Medulla oblongata (tissue), 1 donor: ENCODE results near the gene ASAP2.
"Not testable (repeated sequence)": the region's sequence is repeated elsewhere in the genome, so short reads cannot be mapped to it uniquely, and the experiment has no call there.

Experiments used
- DNase-seq: peaks from one replicate; pipeline ENCODE4 v3.0.0-alpha.2; 2015; ENCODE audit errors: extremely low spot score

ASAP2 gene

DNA sequence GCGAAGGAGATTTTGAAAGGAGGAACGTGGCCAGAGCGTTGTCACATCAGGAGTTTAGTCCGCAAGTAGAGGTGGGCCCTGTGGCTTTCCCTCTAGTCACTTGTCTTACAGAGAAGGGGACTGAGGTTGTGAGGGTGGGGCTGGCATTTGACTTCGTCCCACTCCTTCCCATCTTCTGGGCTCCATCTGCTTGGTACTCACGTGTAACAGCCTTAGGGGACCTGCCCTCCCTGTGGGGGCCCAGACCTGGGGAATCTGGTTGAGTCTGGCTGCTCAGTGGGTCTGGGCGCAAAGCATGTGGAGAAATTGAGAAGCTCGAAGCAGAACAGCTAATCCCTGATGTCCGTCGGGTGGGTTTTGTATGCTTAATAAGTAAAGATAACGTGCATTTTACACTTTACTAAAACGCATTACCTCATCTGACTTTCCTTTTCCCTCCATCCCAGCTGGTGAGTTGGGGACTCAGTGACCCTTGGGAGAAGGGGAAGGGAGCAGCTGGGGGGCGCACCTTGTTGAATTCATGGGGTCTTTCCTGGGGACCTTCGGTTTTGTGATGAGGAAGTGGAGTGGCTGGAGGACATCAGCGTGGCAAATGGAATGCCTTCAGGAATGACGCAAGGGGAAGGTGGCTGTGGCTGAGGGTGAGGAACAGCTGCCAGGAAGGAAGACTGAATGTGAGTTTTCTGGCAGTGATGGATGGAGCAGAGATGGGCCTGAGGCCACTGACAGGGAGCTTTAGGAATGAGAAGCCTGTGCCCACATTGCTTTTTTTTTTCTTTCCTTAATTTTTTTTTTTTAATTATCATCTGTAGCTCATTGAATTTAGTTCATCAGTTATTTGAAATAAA, 44.8 kb downstream of the ASAP2 start:
- no peak for DNase-seq

DNA sequence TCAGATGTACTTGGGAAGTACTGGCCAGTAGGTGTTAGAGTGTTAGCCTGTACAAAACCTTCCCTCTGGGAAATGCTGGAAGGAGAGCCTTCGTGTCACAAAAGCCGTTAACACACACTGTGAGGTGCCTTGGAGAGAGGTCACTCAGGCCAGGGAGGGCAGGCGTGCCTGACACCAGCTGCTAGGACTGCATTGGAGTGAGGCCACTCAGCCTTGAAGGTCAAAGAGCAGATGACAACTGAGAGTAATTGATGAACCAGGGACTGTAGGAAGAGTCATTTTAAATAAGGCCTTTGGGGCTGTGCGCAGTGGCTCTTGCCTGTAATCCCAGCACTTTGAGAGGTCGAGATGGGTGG, 45.4 kb downstream of the ASAP2 start:
- DNase-seq, result no peak

DNA sequence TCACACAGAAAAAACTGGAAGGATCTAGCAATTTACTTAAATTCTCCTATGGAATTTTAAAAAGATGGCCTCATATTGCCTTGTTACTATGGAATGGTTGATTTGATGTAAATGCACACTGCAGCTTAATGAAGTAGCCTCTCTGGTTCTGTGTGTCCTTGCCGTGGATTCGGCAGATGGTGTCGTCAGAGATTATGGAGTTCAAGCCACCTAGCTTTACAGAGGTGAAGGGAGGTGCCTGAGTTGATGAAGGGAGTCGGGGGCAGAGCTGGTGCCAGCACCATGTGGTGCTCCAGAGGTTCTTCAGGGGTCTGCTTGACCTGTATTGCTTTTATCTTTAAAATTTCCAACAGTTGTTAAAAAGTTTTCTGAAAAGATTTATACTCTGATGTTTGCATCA, 48.8 kb downstream of the ASAP2 start:
- no peak for DNase-seq

DNA sequence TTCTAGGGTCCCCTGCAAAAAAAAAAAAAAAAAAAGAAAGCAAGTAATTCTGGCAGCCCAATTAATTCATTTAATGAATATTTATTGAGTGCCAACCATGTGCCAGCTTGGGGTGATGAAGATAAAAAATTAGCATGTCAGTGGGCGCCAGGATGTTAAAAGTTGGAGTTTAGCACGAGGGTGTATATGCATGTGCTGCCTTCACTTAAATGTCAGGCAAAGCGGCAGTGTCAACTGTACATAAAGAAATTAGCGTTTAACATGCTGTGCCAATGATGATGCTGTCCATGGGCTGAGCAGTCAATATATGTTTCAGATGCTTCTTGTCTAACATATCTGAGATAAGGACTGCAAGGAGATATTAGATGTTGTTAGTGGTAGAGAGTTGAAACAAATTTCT, 49.5 kb downstream of the ASAP2 start:
- DNase-seq, result no peak

DNA sequence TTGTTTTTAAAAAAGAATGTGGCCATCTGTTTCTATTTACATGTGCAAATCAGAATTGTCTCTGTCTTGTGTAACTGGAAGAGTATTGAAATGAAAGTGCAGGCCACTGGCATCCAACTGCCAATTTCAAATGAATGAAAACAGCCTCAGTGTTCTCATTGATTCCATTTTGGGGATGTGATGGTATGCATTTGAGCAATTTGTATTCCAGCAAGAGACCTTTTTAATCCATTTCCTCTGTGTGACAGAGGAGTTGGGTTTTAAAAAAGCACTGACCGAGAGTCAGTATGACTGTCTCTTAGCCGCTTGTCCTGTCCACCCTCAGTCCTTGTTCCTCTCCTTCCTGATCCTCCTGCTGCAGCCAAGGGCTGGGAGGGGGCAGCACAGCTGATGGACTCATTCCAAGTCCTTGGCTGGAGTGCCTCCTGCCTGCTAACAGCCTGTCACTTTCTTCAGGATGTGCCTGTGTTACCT, 50.0 kb downstream of the ASAP2 start:
- DNase-seq, result peak; percentile 54

DNA sequence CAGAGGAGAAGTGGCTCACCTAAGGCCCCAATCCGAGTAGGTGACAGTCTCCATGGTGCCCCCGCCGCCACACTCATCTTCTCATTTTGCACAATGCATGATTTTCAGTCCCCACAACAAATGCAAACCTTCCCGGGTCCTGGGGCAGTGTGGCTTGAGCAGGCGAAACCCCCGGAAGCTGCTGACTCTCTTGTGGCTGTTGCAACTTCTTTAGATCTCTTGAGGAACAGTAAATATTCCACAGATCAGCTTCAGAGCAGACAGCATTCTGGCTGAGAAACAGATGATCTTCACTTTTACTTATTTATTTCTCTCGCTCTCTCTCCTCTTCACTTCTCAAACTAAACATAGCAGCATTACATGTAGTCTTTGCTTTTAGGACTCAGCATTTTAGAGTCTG, 51.9 kb downstream of the ASAP2 start:
- no peak for DNase-seq

DNA sequence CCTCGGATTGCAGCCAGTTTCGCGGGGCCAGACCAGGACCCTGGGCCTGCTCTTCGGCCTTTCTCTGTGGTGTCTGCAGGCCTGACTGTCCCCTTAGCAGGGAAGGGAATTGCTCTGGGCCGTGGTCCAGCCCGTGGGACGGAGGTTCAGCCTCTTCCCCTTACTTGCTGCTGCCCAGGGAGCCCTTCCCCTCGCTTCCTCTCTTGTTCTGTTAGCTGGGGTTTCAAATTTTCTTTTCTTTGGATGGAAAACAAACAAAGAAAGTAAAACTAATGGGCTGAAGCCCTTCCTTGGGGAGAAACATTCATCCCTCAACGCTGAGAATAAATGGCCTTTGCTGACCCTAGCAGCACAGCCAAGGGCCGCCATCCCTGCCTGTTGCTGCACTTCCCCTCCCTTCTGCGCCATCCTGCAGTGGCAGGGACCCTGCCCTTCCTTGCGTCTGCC, 52.4 kb downstream of the ASAP2 start:
- DNase-seq, result peak; percentile 56

DNA sequence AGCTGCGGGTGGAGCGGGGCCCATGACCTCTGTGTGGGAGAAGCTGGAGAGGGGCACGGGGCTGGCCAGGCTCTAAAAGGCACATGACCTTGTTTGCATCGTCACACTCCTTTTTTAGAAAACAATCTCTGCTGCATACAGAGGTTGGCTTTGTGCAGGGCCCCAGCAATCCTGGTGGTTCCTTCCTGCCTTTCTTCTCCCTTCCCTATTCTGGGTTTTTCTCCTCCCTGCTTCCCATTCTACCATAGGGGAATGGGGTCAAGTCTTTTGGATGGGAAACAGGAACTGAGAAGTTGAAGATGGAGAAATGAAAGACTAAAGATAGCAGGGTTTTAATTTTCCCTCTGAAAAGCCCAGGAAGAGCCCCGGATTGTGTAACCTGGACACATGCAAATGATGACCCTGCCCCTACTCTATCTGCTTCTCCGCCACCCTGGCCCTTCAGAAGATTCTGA, 53.9 kb downstream of the ASAP2 start:
- DNase-seq, result peak; percentile 63

DNA sequence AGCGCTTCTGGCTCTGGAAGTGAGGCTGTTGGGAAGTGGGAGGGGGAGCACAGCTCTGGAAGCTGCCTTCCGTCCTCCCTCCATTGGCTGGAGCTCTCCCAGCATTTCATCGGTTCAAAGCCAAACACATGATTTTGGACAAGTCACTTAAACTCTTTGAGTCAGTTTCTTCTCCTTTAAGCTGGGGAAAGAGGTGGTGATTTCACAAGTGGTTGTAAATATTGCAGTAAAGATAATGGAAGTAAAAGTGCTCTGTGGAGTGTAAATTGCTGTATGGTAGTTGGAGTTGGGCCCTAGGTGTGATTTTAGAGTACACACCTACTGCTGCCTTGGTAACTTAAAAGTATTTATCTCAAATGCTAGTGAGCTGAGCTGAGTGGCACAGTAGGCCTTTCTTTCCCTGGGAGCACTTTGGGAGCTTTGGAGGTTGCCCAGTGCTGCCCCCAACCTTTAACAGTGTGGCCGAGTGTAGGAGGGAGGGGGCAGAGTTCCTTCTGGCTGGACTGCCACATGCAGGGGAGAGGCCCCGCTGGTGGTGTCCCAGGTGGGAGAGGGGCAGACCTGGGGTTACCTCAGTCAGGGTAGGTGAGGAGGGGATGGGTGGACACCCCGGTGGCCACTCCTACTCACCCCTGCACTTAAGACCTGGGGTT, 54.7 kb downstream of the ASAP2 start:
- DNase-seq, result peak; percentile 75

DNA sequence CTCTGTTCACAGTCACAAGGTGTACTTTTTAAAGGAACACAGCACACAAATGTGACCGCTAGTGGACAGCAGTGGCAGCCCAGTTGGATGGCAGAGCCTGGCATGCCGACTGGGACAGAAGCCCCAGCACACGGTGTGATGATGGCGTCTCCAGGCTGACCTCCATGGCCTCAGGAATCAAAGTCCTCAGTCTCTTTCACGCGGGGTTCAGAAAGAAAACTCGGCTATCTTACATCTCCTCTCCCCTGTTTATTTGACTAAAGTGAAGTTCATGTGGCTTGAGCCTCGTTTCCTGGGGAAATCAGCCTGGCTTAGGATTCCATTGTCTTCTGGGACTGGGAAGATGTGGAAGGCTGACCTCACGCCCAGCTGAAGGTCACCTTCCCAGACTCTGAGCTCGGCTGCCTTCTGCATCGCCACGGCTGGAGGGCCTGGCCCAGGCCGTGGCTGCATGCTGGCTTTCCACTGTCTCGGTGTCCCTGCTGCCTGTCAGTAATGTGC, 56.1 kb downstream of the ASAP2 start:
- DNase-seq, result peak; percentile 61

DNA sequence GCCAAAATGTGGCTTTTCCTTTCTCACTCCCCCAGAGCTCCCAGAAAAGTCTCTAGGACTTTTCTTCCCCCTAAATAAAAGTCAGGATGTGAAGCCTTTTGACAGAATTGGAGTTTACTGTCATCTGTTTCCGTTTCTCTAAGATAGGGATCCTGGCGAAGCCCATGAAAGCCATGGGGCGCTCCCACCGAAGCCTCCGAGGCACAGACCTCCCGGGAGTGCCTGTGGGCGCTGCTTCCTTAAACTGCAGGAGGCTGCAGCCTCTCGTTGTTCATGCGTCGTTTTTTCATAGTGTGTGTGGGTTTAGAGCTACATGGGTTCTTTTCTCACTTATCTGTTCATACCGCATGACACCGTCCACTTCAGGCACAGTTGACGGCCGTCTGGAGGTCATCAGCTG, 56.8 kb downstream of the ASAP2 start:
- no peak for DNase-seq

DNA sequence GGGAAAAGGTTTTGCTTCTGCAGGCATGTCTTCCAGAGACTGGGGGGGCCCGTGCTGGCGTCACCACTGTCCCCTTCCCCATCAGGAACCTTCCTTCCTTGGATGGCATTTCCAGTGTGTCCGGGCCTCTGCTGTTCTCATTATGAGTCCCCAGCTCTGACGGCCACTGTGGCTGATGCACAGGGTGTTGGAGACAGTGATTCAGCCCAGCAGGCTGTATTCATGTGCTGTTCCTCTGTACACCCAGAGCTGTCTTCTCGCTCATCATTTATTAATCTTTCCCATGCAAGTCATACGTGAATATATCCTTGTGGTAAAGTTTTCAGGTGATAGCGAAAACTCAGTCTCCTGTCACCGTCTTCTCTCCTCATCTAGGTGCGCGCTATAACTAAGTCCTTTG, 57.7 kb downstream of the ASAP2 start:
- DNase-seq, result no peak

DNA sequence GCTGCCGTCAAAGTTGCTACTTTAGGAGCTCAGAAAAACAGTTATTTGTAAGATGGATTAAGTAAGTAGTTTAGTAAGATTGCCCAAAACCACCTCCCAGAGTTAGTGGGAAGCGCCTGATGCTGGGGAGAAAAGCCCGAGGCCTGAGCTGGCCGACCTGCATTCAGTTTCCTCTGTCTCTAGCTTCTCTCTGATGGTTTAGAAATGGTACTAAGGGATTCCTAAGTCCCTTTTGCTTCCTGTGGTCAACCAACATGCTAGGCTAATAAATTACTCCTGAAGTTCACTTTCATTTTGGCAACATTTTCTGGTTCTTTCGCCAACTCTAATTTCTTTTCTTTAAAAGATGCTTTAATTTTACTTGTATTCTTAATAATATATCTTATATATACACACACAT, 60.1 kb downstream of the ASAP2 start:
- no peak for DNase-seq

DNA sequence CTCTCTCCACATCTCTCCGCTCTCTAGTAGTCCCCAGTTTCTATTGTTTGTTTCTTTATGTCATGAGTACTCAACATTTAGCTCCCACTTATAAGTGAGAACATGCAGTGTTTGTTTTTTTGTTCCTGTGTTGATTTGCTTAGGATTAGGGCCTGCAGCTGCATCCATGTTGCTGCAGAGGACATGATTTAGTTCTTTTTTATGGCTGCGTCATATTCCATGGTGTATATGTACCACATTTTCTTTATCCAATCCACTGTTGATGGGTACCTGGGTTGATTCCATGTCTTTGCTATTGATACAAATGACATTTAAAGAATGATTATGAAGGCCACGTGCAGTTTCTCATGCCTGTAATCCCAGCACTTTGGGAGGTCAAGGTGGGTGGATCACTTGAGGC, 60.7 kb downstream of the ASAP2 start:
- not testable (repeated sequence) for DNase-seq

DNA sequence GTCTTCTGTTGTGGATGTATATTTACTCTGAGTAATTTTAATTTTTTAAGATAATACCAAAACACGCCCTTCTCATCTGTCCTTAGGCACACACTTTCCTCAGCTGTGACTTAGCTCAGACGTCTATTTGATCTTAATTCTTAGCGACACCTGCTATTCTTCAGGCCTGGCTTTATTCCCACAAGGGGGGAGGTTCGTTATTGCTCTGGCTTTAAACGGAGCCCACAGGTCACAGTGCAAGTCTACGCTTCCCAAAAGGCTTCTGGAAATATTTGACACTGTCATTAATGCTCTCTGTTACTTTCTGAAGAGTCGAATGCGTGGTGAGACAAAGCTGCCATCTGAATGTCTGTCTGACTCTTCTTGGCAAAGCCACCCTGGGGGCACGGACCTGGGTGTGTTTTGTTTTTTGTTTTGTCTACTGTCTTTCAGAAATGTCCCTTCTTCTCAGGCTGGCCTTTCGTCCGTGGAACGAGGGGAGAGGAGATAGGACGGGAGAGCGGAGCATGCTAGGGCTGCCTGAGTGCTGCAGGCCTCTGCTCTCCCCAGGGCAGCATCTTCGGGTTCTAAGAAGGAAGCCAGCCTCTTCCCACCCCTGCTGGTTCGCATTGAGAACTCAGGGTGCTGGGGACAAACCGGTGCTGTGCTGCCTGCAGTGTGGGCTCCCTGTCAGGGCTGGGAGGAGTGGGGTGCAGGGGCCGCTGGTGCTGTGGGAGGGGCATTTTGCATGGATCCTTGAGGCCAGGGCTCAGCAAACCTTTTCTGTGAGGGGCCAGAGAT, 61.9 kb downstream of the ASAP2 start:
- DNase-seq, result no peak

DNA sequence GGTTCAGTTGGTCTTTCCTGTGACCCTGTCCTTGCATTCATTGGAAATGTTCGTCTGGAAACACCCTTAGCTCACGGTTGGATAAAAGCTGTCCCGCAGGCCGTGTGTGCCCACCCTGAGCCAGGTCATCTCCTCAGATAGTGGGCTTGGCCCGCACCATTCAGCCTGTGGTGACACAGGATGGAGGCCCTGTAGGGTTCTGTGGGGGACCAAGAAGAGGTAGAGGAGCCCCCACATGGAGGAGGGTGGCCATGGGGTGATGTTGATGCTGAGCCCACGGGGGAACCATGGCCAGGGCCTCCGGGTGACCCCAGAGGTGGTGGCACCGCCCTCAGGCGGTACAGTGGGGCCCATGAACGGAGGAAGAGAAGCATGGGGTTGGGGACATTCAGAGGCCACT, 62.7 kb downstream of the ASAP2 start:
- no peak for DNase-seq

DNA sequence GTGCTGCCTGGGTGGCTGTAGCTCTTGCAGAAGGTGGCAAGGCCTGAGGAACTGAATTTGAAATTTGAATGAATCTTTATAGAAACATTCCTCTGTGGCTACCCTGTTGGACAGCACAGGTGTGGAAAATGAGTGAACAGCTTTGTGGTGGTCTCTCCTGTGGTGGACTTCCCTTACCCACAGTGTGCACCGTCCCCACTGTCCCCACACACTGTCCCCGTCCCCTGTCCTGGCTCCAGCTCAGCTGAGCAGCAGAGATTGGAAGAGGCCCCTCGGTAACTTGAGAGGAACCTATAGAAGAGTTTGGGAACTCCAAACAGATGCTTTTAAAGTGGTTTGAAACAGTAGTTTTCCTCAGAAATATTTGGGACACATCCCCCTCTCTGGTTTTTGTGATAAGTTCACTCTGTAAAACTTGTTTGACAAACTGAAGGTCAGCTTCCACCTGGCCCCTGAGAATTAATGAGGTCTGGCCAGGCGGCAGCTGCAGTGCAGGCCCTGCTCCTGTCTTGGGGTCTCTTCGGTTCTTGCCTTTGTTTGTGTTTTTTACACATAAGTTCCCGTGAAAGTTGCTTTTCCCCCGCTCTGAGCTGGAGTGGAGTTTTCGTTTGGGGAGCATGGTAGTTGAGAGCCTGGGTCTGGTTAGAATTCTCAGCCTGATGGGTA, 63.2 kb downstream of the ASAP2 start:
- DNase-seq, result no peak

DNA sequence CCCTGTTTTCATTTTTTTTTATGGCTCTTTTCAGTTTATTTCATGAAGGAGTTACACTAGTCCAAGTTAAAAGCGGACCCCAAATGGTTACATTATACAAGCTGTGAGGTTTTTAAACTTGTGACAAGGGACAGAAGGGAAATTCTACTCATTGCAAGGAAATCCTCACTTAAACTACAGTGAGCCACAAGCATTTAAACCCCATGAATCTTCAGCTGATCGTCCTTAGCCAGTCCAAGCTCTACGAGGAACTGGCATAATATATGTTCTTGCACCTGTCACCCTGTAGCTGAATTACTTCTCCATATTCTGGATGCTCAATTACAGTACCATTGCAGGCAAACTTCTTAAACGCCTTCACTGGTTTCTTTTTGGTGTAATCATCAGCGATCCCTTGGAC, 64.5 kb downstream of the ASAP2 start:
- no peak for DNase-seq

DNA sequence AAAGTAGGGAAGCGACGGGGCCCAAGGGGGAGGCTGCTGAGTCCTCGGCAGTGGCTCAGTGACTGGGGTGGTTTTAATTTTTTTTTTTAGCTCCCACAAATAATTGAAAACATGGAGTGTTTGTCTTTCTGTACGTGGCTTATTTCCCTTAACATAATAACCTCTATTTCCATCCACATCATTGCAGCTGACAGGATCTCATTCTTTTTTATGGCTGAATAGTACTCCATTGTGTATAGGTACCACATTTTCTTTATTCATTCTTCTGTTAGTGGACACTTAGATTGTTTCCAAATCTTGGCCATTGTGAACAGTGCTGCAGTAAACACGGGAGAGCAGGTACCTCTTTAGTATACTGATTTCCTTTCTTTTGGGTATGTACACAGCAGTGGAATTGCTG, 65.1 kb downstream of the ASAP2 start:
- DNase-seq, result no peak

DNA sequence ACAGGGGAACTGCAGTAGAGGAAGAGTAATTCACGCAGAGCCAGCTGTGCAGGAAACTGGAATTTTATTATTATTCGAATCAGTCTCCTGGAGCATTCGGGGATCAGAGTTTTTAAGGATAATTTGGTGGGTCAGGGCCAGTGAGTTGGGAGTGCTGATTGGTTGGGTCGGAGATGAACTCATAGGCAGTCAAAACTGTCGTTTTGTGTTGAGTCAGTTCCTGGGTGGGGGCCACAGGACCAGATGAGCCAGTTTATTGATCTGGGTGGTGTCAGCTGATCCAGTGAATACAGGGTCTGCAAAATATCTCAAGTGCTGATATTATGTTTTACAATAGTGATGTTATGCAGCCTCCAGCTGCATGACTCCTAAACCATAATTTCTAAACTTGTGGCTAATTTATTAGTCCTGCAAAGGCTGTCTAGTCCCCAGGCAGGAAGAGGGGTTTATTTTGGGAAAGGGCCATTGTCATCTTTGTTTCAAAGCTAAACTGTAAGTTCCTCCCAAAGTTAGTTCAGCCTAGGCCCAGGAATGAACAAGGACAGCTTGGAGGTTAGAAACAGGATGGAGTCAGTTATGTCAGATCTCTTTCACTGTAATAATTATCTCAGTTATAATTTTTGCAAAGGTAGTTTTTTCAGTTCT, 67.0 kb downstream of the ASAP2 start:
- no peak for DNase-seq

DNA sequence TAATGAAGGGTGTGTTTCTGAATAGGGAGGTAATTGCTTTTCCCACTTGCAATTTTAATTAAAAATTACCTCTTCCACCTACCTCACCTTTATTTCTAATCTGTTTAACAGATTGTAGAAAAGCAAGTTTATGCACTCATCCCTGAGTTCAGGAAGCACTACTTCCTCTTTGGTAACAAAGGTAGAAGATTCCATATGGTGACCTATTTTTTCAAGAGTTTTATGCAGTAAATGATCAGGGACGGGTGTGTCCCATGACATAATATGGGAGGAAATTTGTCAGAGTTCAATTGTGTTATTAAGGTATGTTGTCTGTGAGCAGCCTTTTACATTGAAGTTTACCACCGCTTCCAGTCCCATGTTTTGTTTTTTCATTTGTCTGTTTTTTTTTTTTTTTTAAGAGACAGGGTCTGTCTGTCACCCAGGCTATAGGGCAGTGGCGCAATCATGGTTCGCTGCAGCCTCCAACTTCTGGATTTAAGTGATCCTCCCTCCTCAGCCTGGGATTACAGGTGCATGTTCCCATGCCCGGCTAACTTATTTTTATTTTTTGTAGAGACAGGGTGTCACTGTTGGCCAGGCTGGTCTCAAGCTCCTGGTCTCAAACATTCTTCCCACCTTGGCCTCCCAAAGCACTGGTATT, 68.2 kb downstream of the ASAP2 start:
- DNase-seq, result no peak
